Raji (cell line): ENCODE results near the gene CCR7.

Experiments
- POLR2A ChIP-seq: IDR thresholded peaks from 2 replicates; pipeline ENCODE4 v1.6.1; 2011; ENCODE audit warnings: low read depth, low read length, control low read depth; ENCODE audit not compliant: insufficient read depth

The CCR7 gene

DNA sequence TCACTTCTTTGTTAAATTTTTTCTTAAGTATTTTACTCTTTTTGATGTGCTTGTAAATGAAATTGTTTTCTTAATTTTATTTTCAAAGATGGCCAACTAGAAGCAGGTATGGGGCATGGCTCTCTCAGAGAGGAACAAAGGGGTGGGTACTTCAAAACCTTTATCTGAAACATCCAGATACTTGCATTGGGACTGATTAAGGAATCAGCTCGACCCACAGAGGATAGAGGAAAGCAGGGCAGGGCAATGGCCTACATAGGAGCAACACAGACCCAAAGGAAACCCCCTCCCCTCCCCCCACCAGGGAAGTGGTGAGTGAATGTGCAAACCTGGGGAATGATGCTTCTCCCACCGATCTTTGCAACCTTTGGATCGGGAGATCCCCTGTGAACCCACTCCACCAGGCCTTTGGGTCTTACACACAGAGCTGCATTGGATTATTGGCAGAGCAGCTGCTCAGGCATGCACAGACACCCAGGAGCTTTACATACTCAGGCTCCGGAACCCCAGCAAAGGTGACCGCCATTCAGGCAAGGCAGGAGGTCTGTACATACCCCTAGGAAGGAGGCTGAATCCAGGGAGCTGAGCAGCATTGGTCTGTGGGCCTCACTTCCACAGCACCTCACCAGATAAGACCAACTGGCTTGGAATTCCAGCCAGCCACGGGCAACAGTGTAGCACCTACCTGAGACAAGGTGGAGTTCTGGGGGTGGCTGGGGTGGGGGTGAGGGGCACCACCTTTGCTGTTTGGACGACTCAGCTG is 3.0 kb upstream of the CCR7 start:
- no peak for TF ChIP-seq POLR2A

DNA sequence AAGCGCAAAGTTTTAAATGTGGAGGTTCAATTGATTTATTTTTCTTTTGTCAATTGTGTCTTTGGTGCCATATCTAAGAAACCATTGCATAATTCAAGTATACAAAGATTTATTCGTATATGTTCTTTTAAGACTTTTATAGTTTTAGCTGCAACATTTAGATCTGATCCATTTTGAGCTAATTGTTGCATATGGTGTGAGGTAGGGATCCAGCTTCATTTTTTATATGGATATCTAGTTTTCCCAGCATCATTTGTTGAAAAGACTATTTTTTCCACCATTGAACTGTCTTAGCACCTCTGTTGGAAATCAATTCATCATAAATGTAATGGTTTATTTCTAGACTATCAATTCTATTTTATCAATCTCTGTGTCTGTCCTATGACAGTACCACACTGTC is 2.1 kb upstream of the CCR7 start:
- TF ChIP-seq POLR2A, result no peak

DNA sequence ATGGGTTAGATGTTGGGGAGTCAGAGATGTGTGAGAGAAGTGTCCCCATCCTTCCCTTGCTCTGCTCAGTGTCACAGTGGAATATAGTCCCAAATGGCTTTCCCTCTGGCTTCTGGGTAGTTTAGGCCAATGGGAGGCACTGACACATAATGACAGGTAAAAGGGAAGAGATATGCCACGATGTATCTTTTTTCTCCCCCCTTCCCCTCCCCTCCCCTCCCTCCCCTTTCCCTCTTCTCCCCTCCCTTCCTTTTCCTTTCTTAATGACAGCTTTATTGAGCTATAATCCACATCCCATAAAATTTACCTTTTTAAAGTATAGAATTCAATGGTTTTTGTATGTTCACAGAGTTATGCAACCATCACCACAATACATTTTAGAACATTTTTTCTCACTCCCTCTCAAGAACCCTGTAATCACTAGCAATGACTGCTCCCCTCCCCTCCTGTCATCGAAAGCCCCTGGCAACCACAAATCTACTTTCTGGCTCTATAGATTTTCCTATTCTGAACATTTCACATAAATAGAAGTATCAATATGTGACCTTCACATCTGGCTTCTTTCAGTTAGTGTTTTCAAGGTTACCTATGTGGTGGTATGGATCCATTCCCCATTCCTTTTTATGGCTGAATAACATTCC is 617 bp upstream of the CCR7 start:
- no peak for TF ChIP-seq POLR2A

DNA sequence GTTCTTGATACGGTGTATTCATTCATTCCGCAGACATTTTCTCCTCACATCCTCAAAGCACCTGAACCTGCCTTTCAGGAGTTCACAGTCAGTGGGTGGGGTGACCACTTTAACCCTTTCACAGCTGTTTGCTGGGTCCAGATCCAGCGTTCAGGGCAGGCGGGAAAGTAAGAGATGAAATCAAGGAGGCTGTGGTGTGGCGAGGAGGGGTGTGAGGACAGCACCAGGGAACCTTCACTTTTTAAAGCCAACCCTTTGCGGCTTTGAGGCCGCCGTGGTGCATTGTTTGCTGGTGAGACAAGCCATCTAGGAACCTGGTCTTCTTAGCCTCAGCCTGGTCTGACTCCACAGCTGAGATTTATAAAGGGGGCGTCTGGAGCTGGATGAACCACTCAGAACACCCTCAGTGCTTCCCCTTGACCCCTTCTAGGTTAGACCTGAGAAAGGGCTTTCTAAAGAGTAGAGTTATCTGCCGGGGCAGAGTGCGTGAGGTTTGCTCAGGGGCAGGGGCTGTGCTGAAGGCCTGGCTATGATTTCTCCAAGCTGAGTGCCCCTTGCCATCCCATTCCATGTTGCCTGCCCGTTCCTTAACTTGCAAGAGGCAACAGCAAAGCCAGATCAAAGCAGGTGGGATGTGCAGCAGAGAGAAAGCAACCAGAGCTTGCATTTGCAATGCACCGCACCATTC is 933 bp downstream of the CCR7 start:
- no peak for TF ChIP-seq POLR2A

DNA sequence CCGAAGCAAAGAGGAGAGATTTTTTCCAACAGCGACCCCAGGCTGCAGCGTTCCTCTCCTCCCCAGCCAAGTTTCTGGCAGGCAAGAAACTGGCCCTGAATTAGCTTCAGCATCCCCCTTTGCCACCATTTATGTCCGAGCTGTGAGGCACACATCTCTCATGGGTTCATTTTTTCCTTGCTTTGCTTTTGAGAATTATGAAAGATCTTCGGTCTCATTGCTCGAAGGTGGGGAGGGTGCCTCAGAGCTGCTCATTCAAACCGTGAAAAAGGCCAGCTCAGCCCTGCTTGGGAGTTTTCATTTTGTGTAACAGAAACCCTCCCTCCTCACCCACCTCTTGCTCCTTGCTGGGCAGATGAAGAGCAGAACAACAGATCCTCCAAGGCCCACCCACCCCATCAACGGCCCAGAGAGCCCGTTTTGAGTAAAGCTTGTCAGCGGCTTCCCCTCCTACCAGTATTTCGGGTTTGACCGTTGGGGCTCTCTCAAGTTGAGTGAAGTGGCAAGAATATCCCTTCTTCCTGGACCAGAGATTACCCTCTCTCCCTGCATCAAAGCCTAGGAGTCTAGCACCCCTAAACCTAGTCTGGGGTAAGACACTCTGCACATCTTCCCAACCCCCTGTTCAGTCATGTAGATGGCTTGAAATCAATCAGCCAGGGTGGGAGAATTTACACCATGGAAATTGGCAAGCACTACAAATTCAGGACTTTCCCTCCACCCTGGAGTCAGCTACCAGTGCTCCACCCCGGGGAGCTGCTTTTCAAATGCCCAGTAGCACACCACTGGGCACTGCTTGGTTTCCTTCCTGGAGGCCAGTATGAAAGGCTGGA is 1.8 kb downstream of the CCR7 start:
- TF ChIP-seq POLR2A, result no peak

DNA sequence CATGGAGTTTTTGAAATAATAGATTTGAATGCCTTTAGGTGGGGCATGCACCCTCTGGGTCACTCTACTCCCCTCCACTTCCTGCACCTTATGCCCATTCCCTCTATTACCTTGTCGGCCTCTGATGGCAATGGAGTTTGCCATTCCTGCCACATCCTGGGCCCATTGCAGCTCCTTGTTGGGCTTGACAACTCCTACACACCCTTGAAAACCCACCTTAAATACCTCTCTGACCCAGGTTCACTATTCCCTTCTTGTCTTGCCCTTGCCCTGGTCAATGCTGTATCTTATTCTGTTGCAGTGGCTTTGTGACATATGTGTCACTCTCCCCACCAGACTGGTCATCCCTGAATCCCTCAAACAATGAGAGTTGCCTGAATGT is 2.4 kb downstream of the CCR7 start:
- no peak for TF ChIP-seq POLR2A

DNA sequence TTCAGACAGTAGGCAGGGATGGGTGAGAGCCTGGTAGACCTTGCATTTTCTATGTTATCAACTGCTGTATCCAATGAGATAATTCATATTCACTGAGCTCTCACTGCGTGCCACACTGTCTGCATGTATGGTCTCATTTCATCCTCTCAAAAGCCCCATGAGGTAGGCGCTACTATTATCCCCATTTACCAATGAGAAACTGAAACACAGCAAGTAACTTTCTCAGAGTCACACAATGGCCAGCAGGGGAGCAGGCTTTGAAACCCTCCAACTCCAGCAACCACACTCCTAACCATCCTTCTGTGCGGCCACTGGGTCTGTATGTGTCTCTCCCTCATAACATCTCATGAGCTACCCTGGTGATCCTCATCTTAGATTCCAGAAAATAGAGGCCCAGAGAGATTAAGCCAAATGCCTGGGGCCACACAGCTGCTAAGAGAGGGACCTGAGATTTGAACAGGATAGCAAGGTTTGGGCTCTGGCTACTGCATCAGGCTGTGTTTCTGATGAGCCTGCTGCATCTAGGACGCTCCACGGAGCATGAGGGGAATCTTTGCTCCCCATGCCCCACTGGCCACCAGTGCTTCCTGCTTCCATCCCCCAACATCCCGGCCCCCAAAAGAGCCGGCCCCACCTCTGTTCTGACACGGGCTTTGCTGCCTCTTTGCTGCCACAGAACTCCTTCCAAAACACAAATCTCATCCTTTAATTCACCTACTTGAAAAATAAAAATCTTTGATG is 3.2 kb downstream of the CCR7 start:
- TF ChIP-seq POLR2A, result no peak; the same call in 1 of the 2 replicates

DNA sequence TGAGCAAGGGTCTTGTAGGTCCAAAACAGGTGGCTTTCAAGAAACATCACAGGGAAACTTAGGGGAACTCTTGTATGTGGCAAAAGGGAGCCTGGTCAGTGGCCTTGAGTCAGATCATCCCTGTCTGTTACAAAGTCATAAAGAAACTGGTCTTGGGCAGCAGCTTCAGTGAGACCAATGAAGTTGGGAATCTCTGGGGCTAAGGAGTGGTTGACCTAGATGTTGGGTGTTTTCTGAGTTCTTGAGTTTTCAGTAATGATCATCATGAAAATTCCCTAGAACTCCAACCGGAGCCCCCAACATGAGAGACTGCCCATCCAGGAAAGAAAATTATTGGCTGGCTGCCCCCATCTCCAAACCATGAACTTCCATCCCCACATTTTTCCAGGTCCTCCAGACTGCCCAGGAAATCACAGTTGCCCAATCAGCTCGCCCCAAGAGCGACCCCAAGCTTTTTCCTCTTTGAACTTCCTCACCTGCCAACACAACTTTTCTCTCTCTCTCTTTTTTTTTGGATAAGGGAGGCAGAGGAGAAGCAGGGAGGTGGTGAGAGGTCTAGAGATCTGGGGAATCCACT is 3.9 kb downstream of the CCR7 start:
- TF ChIP-seq POLR2A, result no peak

DNA sequence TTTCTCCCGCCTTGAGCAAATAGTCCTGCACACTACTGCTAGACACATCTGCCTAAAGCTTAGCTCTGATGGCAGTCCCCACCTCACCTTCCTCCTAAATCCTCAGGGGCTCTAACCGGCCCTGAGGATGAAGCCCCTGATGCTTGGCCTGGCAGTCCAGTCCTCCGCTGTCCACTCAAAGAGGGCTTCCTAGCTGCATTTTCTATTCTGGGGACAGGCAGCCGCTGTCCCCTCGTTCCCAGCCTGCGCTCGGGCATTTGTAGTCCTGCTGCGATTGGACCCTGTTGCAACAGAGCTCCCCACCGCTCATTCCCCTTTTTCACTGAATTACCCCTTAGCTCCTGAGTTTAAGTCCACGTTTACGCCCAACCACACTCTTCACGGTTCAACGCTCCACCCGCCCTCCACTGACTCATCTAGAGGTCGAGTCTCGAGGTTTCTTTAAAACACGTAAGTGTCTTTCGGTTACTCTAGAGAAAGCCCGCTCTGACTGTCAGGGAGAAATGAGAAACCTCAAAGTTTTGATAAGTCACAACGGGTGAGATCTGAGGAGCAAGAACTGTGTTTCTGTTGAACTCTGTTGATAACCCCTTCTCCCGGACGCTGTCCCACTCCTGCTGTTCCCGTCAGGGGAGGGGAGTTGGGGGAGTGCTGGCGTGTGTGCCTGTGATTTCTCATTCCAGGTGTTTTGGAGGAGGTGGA is 4.5 kb downstream of the CCR7 start:
- TF ChIP-seq POLR2A, result no peak; the same call in 1 of the 2 replicates

DNA sequence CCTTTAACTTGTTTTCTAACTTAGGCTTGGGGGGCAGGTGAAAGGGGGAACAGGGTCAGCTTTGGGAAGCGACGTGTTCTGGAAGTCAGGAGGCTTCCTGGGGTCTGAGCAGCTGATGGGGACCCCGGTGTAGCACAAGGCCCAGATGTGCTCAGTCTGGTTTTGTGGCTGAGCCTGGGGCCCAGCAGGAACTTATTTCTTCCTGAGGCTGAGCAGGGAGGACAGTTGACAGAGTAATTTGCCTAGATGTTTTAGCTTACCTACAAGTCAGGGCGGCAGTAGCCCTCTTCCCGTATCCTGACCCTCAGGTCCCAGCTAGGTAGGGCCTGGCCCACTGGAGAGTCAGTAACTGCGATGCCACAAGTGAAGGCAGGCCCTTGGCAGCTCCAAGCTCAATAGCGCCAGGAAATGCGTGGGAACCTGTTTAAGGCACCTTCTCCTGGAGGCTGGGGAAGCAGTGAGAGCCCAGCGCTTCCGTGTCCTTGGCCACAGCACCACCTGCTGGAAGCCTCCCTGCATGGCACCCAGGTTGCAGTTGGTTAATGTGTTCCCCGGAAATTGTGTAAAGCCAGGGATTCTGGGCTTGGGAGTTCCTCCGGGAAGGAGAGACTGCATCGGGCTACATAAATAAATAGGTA is 5.2 kb downstream of the CCR7 start:
- TF ChIP-seq POLR2A, result no peak

DNA sequence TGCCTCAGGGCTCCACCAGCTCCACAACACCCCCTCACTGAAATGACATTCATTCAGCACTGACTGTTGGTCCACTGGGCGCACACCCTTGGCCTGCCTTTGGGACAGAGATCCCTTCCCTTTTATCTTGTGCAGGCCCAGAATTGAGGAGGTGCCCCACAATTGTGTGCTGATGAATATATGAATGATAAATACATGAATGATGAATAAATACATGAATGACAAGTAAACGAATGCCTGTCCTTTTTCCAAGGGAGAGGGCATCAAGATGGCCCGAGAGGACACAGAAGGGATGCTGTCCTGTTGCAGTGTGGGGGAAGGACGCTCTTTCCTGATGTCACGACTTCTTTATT is 5.7 kb downstream of the CCR7 start:
- TF ChIP-seq POLR2A, result no peak

DNA sequence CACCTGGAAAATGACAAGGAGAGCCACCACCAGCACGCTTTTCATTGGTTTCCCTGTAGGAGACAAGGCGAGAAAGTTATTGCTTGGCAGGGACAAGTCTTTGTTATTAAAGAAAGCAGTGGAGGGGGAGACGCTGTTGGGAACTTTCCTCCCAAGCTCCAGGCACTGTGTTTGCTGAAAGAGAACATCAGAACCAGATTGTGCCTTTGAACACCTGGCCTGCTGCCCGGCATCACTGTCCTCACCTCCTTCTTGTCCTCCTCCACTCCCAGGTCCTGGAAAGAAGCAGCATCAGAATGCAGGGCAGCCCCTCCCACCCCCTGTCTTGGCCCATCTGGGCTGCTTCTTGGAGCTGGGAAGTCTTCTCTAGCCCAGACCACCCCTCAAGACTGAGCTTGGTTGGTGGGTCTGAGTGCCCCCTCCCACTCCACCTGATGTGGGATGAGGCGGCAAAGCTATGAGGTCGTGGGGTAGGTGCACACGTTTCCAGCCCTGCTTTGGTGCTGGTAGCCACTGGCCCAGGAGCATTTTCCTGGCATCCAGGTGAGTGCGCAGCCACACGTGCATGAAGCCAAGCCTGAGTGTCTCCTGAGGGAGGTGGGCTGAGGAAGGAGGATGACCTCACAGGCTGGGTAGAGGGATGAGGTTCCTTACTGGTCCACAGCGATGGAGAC is 6.2 kb downstream of the CCR7 start:
- TF ChIP-seq POLR2A, result no peak
